Transverse colon (tissue), 4 donors: ENCODE data around the gene LGR6. TPM values are rescaled to one million over a fixed set of nuclear protein-coding genes. Genes with fewer than 3 reads are reported as not detected.

Experiments used
- DNase-seq: peaks from one replicate; pipeline ENCODE4 v3.0.0-alpha.2; 2019
- H3K27ac ChIP-seq, 4 donors: fragments of 200-600 bp; sonication (generic); 2 replicates each; pipeline ENCODE4 v1.5.1; 2016 to 2018; ENCODE audit warnings: inconsistent platforms in 4 of 4
- H3K27me3 ChIP-seq: fragments of 200-600 bp; sonication (generic); 2 replicates; pipeline ENCODE4 v1.5.1; 2017; ENCODE audit warnings: inconsistent platforms
- H3K36me3 ChIP-seq, 4 donors: fragments of 200-600 bp; sonication (generic); 2 replicates each; pipeline ENCODE4 v1.5.1; 2017 to 2019; ENCODE audit warnings: inconsistent platforms in 4 of 4
- H3K4me1 ChIP-seq, 4 donors: fragments of 200-600 bp; sonication (generic); 2 replicates each; pipeline ENCODE4 v1.5.1; 2017 to 2020; ENCODE audit warnings: inconsistent platforms in 4 of 4
- H3K4me3 ChIP-seq, 4 donors: fragments of 200-600 bp; sonication (generic); 1 replicate in 1 of 4; 2 replicates in 3 of 4; pipeline versions ENCODE4 v1.5.1 to v1.6.1; 2017 to 2019; ENCODE audit warnings: inconsistent platforms in 4 of 4
- H3K9me3 ChIP-seq, 2 donors: fragments of 200-600 bp; sonication (generic); 2 replicates each; pipeline ENCODE4 v1.5.1; 2017 to 2019; ENCODE audit warnings: inconsistent platforms in 2 of 2
- EP300 ChIP-seq: sonication (generic); formaldehyde crosslinking; IDR thresholded peaks from one replicate; pipeline ENCODE4 v1.6.1; 2017; ENCODE audit warnings: antibody characterized with exemption, low read depth
- POLR2A ChIP-seq: fragments of 450-650 bp; IDR thresholded peaks from one replicate; pipeline ENCODE4 v1.6.1; 2016; ENCODE audit warnings: antibody characterized with exemption, mild to moderate bottlenecking, moderate library complexity
- POLR2AphosphoS5 ChIP-seq, 3 donors: sonication (generic); formaldehyde crosslinking; IDR thresholded peaks; one replicate each; pipeline ENCODE4 v1.6.1; 2016; ENCODE audit warnings: antibody characterized with exemption in 3 of 3
- WGBS, 2 donors: methylation state at CpG; one replicate each; pipeline ENCODE4 v1.1.5; 2018; ENCODE audit warnings: low coverage in 1 of 2; 5-methylcytosine and 5-hydroxymethylcytosine counted together
- in situ Hi-C, 4 donors: fragments of 200-750 bp; cut with MboI; loops; one replicate each; pipeline versions ENCODE4 v1.15.0 to v1.15.1; 2017; ENCODE audit warnings: low sequenced_read_pairs in 3 of 4, low pct_ligation_motif_present in 1 of 4, low pct_unique_long_range_greater_than_20kb in 1 of 4
- intact Hi-C: fragments of 100-400 bp; cut with DNase I; formaldehyde crosslinking; loops from one replicate; pipeline ENCODE4 v1.15.1; 2023; ENCODE audit warnings: low total_unique reads
- total RNA-seq, 4 donors: library from RNA; depleted of rRNA; stranded (reverse); fragments of >200 nt; gene quantifications; one replicate each; pipeline ENCODE4 v1.1.0, GENCODE V29; 2016
- TF ChIP-seq, protein P1 (sequence below), 5 experiments: fragments of 200-600 bp in 3 of 5; fragments of 450-650 bp in 2 of 5; sonication (generic) in 3 of 5; IDR thresholded peaks; 1 replicate in 2 of 5; 2 replicates in 3 of 5; pipeline ENCODE4 v1.5.1; 2016 to 2017; ENCODE audit warnings: antibody characterized with exemption in 5 of 5, inconsistent platforms in 3 of 5, mild to moderate bottlenecking in 2 of 5, moderate library complexity in 1 of 5

The LGR6 gene
- total RNA-seq, 4 donors from 2014 or later, result 0.41 to 1.6 TPM; not detected in 2

DNA sequence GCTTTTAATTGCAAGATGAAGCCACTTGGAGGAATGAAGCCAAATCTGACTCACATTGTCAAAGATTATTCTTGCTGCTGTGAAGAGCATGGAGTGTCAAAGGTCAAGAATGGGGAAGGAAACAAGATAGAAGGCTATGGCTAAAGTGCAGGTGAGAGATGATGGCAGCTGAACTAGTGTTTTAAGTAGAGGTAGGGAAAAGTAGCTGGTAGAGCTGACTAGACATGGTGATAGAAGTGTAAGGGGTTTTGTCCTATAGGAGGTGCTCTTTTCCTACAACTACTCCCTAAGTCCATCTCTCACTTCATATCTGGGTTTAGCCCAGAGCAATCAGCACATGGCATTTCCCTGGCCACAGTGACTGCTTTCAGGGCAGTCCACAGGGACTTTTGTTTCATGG lies 136.3 kb downstream of the LGR6 start:
- DNase-seq, result no peak
- intact Hi-C loops (no loop called here), in situ Hi-C loops (no loop called here)

DNA sequence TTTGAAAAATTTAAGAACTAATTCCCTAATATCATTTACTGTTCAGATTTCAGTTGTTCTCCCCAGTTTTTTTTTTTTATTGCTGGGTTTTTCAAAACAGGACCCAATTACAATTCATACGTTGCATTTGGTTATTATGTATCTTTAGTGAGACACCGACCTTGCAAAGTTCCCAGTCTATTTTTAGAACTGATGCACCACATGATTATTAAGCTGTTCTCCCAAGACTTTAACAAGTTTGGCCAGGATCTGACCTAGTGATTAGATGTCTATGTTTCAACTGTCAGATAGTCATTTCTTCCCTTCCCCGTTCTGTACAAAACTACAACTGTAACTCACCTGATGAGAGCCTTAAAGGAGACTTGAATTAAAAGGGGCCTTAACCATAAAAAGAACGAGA lies 140.3 kb downstream of the LGR6 start:
- no peaks in the 10 kb centered on the region for H3K9me3 ChIP-seq
- DNase-seq, result no peak
- intact Hi-C loops, result no loop called here
- WGBS, 2 donors, result 78% methylated on average over 4 of the region's 4 CpGs
- TF ChIP-seq POLR2AphosphoS5 (IDR thresholded peaks at IDR 0.05), result no peak
- no peaks in the 10 kb centered on the region for H3K27me3 ChIP-seq
- H3K4me3 ChIP-seq, result no peak overlapping the region
- in situ Hi-C loops, result no loop called here
- no peaks in the 10 kb centered on the region for H3K4me1 ChIP-seq
- peaks cover 0 to 8% (median 3%) of the 10 kb centered on the region in 4 donors for H3K36me3 ChIP-seq
- no peak overlapping the region for H3K27ac ChIP-seq

More for the DNA sequence above, 136.3 kb downstream of the LGR6 start:
- Histone ChIP-seq H3K4me1 (no peaks in the 10 kb centered on the region), H3K36me3 (peaks cover 0 to 8% (median 3%) of the 10 kb centered on the region in 4 donors), H3K9me3 (no peaks in the 10 kb centered on the region), H3K27ac (no peak overlapping the region), H3K27me3 (no peaks in the 10 kb centered on the region), H3K4me3 (no peak overlapping the region)
- TF ChIP-seq POLR2A (no peak), EP300 (no peak), POLR2AphosphoS5 (IDR thresholded peaks at IDR 0.05) (no peak)
- TF ChIP-seq, protein P1, sequence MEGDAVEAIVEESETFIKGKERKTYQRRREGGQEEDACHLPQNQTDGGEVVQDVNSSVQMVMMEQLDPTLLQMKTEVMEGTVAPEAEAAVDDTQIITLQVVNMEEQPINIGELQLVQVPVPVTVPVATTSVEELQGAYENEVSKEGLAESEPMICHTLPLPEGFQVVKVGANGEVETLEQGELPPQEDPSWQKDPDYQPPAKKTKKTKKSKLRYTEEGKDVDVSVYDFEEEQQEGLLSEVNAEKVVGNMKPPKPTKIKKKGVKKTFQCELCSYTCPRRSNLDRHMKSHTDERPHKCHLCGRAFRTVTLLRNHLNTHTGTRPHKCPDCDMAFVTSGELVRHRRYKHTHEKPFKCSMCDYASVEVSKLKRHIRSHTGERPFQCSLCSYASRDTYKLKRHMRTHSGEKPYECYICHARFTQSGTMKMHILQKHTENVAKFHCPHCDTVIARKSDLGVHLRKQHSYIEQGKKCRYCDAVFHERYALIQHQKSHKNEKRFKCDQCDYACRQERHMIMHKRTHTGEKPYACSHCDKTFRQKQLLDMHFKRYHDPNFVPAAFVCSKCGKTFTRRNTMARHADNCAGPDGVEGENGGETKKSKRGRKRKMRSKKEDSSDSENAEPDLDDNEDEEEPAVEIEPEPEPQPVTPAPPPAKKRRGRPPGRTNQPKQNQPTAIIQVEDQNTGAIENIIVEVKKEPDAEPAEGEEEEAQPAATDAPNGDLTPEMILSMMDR (IDR thresholded peaks at IDR 0.05), result no peak

DNA sequence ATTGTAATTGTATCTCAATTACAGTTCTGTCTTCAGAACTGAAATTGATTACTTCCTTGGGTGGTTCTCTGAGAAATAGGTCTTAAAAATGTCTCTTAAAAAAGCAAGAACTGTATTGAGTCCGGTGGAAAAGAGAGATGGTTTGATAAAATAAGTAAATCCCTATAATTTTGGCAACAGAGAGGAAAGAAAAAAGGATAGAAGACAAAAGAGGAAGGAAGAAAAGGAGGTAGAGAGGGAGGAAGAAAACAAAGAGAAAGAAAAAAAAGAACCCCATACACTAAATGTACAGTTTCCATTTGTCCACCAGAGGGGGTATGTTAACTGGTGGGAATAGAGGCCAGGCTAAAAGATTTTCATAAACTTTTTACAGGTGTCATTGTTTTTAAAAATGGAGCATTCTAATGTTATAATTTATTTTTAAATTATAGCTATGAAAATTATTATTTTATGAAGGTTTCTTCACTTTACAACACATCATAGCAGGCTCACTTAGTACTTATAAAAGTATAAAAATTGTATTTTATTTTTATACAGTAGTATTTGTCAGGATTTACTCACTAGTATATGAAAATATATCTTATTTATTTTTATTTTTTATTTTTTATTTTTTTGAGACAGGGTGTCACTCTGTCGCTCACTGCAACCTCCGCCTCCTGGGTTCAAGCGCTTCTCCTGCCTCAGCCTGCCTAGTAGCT lies 150.2 kb downstream of the LGR6 start:
- H3K27ac ChIP-seq, result no peak overlapping the region
- no peak for TF ChIP-seq EP300
- TF ChIP-seq, protein P1 (IDR thresholded peaks at IDR 0.05), result peak; percentile 80 to 85 (median 82)
- no peak for TF ChIP-seq POLR2AphosphoS5 (IDR thresholded peaks at IDR 0.05)
- TF ChIP-seq POLR2A, result no peak
- WGBS, 2 donors, result 57 to 67% methylated on average over 4 of the region's 4 CpGs
- DNase-seq, result no peak
- H3K4me1 ChIP-seq, result peaks cover 0 to 25% (median 7%) of the 10 kb centered on the region in 4 donors
- no peaks in the 10 kb centered on the region for H3K36me3 ChIP-seq
- in situ Hi-C loops, result no loop called here
- H3K4me3 ChIP-seq, result no peak overlapping the region
- no peaks in the 10 kb centered on the region for H3K27me3 ChIP-seq
- intact Hi-C loops, result loop anchor here (5.0 kb wide), 1 partner anchor 374 kb away; no protein-coding TSS in a partner anchor
- H3K9me3 ChIP-seq, result no peaks in the 10 kb centered on the region

DNA sequence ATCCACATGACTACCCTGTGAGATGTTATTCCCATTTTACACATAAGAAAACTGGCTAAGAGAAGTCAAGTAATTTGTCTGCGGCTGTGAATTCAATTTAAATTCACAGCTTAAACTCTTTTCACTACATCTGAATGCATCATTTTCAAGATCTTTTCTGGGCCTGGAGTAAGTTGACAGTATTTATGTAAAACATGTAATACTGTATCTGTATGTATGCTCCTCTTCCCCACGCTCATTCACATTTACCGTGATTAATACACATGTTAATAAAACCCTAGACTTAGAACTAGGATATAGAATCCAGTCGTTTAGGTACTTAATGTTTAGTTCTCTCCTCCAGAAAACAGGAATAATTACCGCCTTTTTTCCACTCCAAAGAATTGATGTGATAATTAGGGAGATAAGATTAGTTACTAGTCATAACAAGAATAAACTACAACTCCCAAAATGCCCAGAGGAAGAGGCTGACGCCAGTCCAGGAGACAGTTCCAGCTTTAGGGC lies 154.5 kb downstream of the LGR6 start:
- no peaks in the 10 kb centered on the region for H3K9me3 ChIP-seq
- peak overlapping the region in 1 of 4 donors; percentile 86 for H3K4me3 ChIP-seq
- peak overlapping the region in 3 of 4 donors; percentile 21 to 95 (median 90) for H3K27ac ChIP-seq
- H3K4me1 ChIP-seq, result peaks cover 9 to 22% (median 10%) of the 10 kb centered on the region in 4 donors
- in situ Hi-C loops (no loop called here), intact Hi-C loops (no loop called here)
- 34 to 47% methylated on average over 5 to 6 of the region's 6 CpGs for WGBS, 2 donors
- no peak for TF ChIP-seq POLR2A
- no peaks in the 10 kb centered on the region for H3K27me3 ChIP-seq
- no peaks in the 10 kb centered on the region for H3K36me3 ChIP-seq
- DNase-seq, result no peak

DNA sequence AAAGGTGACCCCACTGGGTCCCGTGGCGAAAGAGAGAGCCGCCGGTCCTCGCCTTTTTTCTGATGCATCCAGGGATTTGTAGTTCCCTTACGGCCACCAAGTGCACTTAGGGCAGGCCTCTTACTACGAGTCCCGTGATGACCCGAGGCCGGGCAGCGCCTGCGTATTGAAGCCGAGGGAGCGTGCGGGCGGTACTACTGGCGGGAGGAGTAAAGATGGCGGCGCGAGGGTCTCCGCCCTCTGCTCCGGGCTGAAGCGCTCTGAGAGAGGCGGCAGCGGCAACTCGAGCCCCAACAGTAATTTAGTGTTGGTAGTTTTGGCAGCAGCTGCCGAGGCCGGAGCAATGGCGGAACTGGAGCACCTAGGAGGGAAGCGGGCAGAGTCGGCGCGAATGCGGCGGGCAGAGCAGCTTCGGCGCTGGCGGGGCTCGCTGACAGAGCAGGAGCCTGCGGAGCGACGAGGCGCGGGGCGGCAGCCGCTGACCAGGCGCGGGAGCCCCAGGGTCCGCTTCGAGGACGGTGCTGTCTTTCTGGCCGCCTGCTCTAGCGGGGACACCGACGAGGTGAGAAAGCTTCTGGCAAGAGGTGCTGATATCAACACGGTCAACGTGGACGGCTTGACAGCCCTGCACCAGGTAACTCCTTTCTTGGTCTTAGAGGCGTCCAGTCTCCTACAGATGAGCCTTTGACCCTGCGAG lies 155.1 kb downstream of the LGR6 start, which contains the start of gene PPP1R12B:
TSS of gene PPP1R12B (plus strand) at position 191 of the 697 bp plus-strand sequence. CDS start at position 344, 153 bp downstream.
- DNase-seq, result peak; percentile 97
- intact Hi-C loops, result no loop called here
- H3K36me3 ChIP-seq, result no peaks in the 10 kb centered on the region
- TF ChIP-seq, protein P1 (IDR thresholded peaks at IDR 0.05), result no peak
- TF ChIP-seq EP300 (no peak), POLR2A (peak; percentile 76), POLR2AphosphoS5 (IDR thresholded peaks at IDR 0.05) (peak; percentile 68 to 78 (median 72))
- peak within 1 kb of the TSS; percentile 74 to 100 (median 90) for H3K4me3 ChIP-seq
- WGBS, 2 donors, result 0% methylated on average over 46 of the region's 60 CpGs; no CpG with 5 or more reads in 1 of the 2 donors
- H3K27me3 ChIP-seq, result no peaks in the 10 kb centered on the region
- in situ Hi-C loops, result no loop called here
- H3K27ac ChIP-seq, result peak within 1 kb of the TSS; percentile 90 to 95 (median 92)
- no peaks in the 10 kb centered on the region for H3K9me3 ChIP-seq
- H3K4me1 ChIP-seq, result peaks cover 9 to 17% (median 10%) of the 10 kb centered on the region in 4 donors
